8988T (cell line): ENCODE results near the gene LRRC8C.
"Not testable (repeated sequence)": the region's sequence is repeated elsewhere in the genome, so short reads cannot be mapped to it uniquely, and the experiment has no call there.

Experiments
- DNase-seq: peaks from one replicate; pipeline ENCODE4 v3.0.0; 2011

The LRRC8C gene

DNA sequence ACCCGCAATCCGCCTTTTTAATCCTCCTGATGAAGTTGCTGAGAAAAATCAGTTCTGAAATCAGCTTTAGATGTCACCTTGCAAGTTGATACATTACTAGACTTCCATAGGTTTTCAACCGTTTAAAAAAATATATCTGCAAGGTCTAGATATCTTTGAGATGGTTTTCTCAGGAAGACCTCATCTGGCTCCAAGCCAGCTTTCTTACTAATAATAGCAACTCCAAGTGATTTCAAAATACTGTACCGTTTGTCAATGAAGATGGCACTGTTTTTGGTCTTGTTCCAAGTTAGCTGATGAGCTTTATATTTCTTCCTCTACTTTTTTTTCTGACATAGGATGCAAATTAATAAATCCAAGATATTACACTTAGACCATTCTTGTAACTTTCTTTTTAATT lies 40.3 kb downstream of the LRRC8C start:
- DNase-seq = no peak

DNA sequence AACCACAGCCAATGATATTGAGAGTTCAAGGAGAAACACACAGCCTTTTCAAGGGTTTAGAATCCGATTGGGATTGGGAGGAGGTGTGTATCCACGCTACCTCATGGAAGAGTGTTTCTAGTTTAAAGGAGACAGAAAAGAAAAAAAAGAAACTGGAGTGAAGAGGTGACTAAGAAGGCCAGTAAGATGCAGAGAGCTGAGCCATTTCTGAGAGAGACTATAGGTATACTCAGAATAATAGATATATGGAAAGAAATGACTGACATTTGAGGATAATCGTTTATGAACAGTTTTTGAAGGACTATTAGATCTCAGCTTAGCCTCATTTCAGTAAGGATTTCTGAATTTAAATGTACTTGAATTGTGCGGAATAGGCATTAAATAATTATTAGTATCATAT lies 42.8 kb downstream of the LRRC8C start:
- no peak for DNase-seq

DNA sequence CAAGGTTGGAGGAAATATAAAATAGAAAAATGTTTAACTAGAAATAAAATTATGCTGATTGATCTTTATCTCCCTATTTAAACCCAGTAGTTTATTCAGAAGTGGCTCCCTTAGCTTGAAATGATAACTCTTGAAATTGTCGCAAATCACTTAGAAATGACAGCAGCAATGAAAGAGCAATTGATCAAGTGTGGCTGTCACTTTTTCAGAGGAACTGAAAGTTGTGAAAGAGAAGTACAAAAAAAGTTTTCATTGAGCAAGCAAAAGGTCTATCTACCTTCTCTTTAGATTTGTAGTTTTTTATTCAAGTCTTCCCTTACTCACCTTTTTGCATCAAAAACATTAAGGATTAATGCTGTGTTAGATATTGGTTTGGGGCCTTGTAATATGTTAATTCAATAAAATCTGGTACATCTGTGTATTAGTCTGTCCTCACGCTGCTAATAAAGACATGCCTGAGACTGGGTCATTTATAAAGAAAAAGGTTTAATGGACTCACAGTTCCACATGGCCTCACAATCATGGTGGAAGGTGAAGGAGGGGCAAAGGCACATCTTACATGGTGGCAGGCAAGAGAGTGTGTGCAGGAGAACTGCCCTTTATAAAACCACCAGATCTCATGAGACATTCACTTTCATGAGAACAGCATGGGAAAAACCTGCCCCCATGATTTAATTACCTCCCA lies 48.3 kb downstream of the LRRC8C start:
- DNase-seq = no peak

DNA sequence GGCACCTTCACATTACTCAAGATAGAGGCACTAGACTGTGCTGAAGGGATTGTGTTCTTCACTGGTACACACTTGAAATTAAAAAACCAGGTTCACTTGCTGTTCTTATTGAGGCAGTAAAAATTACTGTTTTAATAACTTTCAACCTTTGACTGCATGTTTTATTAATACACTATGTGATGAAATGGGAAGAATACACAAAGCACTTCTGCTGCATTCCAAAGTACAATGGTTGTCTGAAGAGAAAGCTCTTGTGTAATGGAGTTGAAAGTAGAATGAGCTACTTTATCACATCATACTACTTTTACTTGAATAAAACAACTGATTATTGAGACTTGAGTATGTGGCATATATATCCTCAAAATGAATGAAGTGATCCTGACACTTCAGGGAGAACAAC lies 49.7 kb downstream of the LRRC8C start:
- no peak for DNase-seq

DNA sequence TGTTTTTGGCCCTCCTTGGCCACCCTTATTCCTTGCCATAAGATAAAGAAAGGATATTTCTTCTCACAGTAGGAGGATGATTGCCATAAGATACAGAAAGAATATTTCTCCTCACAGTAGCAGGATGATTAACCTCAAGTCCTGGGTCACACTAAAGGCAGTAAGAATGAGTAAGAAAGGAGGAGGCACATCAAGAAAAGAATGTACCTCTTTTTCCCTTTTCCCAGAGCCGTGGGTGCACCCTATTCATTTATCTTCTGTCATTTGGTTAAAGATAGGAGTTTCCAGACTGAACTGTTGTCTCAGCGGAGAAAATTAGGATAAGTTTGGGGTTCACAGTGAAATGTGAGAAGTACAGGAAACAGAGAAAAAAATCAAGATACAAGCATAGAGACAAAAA lies 52.5 kb downstream of the LRRC8C start:
- DNase-seq = no peak

DNA sequence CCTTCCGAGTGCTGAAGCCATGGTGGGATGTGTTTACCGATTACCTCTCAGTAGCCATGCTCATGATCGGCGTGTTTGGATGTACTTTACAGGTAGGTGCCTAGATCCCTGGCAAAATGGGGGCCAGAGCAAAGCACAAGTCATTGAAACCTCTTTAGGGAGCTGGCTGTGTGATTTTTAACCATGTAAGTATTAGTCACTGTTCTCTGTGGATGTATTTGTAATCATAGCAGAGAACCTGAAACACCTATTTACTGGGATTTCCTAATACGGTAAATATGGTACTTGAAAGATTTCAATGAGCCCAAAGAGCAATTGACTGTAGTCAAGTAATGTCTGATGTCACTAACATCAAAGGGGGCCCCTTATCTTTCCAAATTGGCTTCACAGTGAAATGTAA lies 53.6 kb downstream of the LRRC8C start:
- no peak for DNase-seq

DNA sequence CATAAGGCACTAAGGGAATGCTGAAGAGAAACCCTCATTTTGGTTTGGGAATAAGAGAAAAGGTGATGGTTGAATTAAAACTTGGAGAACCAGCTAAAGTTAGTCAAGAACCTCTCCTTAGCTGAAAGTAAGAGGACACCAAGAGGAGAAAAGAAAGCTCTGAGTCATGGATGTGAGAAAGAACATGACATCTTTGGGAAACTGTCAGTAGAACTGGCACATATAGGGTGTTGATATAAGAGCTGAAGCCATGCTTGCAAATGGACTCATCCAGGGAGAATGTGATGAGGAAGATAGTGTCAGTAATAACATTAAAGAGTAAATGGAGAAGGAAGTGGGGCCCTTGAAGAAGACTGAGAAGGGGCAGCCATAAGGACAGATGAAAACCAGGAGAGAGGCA lies 54.3 kb downstream of the LRRC8C start:
- no peak for DNase-seq

DNA sequence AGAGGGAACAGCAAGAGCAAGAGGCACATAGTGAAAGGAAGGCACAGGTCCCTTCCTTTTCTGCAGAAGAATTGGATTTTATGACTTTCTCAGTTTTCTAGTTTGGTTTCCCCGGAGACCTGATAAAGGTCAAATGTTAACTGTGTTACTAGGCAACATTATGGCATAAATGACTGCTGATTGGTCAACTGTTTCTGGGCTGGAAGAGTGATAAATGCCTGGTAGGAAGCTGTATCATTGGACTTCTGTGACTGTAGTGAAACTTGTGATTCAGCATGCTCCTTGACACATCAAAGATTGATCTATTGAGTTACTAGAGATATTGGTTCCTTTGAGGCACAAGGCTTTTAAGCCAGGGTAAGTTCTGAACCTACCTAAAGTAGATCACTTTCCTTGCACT lies 55.7 kb downstream of the LRRC8C start:
- DNase-seq = no peak

DNA sequence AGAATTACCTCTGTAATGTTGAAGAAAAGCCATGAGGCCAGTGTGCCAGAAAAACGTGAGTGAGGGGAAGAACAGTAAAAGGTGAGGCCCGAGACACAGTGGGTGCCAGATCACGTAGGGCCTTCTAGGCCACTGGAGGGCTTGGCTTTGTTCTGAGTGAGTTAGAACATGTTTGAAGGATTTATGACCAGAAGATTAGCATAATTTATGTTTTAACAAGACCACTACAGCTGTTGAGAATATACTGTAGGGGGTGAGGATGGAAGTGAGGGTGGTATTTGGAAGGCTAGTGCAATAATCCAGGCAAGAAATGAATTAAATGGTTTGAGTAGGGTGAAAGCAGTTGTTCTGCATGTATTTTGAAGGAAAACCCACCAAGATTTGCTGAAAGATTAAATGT lies 56.3 kb downstream of the LRRC8C start:
- no peak for DNase-seq

DNA sequence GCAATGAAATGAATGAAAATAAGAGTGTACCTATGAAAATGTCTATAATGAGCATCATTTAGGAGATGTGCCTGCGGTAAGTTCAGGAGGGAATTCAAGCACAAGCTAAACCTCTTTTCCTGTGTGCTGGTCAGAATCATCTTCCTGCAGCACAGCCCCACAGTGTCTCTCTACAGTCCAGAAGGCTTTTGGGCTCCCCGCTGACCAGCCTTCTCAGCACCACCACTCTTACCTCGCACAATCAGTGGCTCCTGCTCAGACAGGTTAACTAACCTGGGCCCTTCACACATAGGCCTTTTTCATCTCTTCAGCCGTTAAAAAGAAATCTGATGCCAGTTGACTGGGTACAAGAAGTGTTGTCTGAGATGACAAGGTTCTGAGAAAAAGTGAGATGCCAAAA lies 57.7 kb downstream of the LRRC8C start:
- DNase-seq = no peak

DNA sequence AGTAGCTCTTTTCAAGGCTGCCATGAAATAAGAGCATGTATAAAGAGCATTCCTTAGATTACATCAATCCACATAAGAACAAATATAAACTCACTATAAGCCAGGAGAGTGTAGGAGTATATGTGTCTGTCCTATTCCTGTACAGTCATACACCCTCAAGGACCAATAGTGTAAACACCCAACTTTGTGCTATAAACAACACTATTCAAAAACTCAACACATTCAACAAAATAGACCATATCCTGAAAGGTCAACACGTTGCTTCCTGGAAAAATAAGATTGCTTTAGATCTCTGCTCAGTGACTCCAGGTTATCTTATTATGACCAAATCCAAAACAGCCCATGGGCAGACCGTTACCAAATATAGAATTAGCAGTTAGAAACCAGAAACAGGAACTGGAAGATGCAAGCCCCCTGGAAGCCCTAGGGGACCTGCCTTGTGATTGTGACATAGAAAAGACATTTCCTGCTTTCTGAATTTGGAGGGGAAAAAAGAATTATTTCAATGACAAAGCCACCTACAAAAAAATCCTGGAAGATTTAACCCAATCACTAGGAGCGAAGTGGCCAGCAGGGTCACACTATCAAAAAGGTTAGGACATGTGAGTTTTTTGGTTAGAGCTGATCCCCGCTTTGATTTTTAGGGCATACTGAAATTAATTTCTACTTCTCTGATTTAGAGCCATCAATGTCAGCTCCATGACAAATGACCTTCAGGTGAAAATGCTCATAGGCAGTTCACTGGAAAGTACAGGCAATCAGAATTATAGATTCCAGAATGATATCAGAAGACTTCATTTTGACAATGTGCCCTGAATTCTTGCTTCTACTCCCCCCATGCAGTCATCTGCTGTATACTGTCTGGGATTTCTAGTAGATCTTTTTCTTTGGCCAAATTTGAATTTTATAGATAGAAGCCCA lies 59.9 kb downstream of the LRRC8C start:
- DNase-seq = no peak

DNA sequence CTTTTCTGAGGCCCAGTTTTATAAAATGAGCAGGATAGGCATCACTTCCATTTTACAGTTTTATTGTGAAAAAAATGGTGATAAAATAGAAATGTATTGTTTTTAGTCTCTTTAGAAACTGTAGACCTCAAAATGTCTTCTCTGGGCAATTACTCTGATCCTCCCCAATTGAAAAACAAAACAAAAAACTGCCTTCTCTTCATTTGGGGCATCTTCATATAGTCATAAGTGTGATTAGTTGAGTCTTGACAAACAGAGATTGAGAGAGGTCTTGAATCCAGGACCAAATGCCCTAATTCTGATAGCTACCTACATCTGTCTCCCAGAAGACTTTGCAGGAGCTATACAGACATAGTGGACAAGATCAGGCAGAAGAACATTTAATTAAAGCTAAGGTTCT lies 62.9 kb downstream of the LRRC8C start:
- DNase-seq = no peak

DNA sequence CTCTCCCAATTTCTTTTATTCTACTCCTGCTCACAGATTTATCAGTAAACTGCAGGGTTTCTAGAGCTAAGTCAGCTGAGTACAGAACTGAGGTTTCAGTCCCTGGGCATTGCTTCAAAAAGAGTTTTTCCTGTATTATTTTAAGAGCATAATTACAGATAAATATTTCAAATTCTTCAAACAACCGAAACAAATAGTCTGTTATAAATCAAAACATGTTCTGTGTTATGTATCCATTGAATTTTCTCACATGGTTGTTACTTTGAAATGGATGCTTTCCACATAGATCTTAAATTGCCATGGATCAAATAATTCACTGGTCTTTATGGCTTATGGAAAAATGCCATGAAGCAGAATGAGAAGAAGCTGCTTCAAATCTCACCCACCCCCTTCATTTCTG lies 64.5 kb downstream of the LRRC8C start:
- no peak for DNase-seq

DNA sequence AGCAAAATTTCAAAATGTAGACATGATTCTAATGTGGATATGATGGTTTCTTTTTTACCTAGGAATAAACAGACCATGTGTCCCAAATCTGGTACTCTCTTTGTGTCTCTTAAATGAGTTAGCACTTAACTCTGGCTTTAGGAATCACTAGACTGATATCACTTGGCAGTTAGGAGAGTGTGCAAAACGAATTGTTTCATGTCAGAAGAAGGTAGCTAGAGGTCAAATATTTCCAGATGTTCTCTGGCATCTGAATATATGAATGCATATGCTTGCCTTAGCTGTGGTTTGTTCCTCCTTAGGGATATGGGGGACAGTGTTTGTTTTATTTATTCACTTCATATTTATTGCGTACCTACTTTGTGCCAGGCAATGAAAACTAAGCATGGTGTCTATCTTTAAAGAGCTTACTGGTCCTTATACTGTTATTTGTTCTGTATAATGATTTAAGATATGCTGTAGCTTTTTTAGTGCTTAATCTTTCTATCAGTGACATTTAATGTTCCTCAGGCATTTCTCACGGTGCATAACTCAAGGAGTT lies 65.2 kb downstream of the LRRC8C start:
- DNase-seq = no peak

DNA sequence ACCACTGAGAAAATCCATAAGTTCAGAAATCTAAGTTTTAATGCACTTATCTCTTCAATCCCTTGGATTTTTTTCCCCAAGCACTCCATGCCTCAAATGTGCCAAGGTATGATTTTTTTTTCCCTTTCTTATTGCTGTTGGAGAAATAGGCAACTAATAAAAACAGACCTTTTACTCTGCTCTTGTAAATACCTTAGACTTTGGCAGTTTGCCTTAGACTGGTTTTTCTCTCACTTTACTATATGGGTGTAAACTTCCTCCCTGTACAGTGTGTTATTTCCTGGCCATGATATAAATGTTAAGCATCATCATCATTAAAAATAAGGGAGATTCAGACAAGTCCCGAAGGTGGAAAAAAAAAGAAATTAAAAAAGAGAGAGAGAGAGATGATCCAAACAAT lies 65.7 kb downstream of the LRRC8C start:
- no peak for DNase-seq

DNA sequence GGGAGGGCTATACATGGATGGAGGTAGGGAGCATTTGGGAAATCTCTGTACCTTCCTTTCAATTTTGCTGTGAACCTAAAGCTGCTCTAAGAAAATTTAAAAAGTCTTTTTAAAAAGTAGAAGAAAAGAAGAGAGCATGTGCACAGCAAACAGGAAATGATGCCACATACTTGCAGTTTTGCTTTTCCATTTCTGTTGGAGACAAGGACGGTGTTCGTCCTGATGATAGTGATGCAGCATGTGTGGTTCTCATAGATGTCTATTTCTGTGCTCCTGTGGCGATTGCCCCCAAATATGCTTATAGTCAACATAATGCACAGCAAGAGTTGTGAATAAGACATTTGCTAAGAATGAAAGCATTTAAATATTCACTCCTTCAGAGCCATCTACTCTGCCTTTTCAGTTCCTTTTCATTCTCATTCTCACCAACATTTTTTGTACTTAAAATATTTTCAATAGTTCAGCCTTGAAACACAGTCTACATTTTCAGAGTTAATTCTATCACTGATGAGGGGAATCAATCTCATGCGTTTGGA lies 66.6 kb downstream of the LRRC8C start:
- no peak for DNase-seq

DNA sequence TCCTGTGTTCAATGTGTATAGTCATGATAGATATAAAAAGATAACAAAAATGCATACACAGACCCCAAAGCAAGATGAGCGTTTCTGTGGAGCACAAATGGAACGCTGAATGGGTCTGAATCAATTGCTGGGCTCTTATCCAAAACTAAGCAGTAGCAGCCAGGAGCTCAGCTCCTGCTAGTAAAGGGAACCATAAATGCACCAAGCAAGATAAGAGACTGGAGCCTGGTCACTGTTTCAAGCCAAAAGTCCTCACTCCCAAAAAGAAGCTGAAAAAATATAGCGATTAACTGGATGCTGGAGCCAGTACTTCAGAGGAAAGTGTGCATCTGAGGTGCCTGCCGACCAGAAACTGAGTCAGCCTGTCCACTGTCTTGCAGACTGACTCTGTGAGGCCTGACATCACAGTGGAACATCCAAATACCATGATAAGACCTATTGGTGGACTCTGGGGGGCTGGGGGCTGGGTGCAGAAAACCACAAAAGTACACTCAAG lies 68.9 kb downstream of the LRRC8C start:
- no peak for DNase-seq

DNA sequence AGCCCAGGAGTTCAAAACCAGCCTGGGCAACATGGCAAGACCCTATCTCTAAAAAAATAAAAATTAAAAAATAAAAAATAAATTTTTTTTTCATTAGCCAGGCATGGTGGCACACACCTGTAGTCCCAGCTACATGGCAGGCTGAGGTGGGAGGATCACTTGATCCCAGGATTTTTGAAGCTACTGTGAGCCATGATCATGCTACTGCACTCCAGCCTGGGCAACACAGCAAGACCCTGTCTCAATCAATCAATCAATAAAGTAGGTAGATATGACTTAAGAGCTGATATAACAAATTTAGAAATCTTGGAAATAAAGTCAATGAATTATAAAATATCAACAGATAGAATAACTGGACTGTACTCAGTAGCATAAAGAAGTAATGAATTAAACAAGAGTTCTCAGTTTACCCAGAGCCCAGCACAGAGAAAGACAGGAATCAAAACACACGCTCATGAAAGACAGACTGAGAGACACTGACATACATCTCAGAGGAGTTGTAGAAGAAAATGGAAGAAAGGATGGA lies 69.7 kb downstream of the LRRC8C start:
- DNase-seq = no peak

DNA sequence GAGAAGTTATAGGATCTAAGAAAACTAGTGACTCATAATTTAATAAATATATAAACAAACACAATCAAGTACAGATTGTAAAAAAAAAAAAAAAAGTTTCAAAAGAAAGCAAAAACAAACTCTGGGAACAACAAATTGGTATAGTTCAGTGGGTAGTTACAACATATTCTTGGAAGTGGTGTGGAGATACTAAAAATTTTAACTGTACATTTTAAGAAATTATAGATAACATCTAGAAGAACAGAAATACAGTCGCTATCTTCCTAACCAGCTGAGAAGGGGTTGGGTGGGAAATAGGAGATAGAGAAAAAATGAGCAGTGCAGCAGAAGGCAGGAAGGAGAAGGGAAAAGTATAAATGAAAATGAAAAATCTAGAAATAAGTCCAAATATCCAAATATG lies 70.5 kb downstream of the LRRC8C start:
- DNase-seq = no peak

DNA sequence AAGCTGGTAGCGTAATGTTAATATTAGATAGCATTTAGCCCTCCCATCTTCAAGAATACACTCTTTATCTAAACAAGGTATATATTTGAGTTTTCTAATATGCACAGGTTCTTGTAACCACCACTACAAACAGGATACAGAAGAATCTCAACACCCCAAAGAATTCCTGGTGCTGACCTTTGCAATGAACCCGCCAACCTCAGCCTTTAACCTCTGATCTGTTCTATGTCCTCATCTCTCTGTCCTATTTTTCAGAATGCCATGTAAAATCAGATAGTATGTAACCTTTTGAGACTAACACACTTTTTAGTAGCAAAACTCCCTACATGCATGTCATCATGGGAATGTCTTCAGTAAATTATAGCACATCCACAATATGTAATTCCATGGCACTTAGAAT lies 71.1 kb downstream of the LRRC8C start:
- DNase-seq = no peak

DNA sequence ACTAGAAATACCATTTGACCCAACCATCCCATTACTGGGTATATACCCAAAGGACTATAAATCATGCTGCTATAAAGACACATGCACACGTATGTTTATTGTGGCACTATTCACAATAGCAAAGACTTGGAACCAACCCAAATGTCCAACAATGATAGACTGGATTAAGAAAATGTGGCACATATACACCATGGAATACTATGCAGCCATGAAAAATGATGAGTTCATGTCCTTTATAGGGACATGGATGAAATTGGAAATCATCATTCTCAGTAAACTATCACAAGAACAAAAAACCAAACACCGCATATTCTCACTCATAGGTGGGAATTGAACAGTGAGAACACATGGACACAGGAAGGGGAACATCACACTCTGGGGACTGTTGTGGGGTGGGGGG lies 72.0 kb downstream of the LRRC8C start:
- DNase-seq = not testable (repeated sequence)

DNA sequence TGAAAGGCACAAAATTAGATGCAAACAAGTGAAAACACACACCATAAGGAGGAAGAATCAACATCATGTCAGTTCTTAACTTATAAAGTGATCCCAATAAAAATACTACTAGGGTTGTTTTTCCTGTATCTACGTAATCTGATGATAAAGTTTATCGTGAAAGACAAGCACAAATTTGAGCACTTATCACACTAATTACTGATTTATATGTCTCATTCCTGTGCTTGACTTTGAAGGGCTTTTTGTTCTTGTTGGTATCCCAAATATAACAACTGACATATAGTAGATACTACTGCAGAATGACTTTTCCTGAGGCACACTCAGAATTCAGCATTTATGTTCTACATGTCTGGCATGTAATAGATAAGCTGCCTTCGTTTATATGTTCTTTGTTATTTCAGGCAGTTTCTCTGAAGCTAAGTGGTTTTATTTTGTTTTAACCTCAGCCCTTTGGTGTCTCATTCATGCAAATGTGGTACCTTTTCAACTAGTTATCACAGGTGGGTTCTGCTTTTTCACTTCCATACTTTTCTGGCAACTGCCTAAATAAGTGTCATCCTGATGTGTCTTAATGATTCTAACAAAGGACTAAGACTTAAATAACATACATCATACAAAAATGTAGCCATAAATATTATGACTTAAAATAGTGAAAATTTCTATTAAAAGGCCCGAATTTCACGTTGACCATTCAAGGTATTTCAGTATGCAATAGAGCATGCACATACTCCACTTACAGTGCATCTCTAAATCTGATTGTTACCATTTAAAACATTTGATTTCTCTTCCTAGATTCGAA lies 73.2 kb downstream of the LRRC8C start:
- DNase-seq = no peak

DNA sequence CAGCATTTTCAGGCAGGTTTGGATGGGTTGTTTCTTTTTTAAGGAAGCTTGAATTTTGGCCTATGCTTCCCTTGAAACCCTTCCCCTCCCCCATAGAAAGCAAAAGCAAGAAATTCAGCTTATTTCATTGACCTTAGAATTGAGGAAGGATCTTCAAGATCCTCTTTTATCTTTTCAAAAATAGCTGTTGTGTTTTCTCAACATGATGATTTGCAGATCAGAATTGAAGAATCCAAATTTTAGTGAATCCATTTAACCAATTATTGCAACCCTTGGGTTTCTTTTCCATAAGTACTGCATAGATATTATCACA lies 73.7 kb downstream of the LRRC8C start:
- DNase-seq = no peak
